ENCODE measurements around the gene CLEC17A. TPM values are rescaled to one million over a fixed set of nuclear protein-coding genes. Genes with fewer than 3 reads are reported as not detected.
"Not testable (repeated sequence)": the region's sequence is repeated elsewhere in the genome, so short reads cannot be mapped to it uniquely, and the experiment has no call there.

The CLEC17A gene
- total RNA-seq, 2 experiments from 2014 or later = 0.15 to 0.26 TPM

- intact Hi-C loops (cut with micrococcal nuclease) = no loop called here
- Mint-ChIP-seq H3K36me3 (ENCODE audit: low read depth) (no peaks in the 10 kb centered on the region), H3K27ac (no peak overlapping the region), H3K9me3 (no peaks in the 10 kb centered on the region), H3K4me1 (ENCODE audit: low read depth) (peaks cover 12% of the 10 kb centered on the region), H3K4me3 (no peak overlapping the region), H3K27me3 (ENCODE audit: low read depth) (no peaks in the 10 kb centered on the region)
- no peak for DNase-seq
- CTCF ChIA-PET = no interaction called here
Measured at GRCh38 chr19:14606627-14607026, 23.7 kb downstream of the CLEC17A start.

DNA sequence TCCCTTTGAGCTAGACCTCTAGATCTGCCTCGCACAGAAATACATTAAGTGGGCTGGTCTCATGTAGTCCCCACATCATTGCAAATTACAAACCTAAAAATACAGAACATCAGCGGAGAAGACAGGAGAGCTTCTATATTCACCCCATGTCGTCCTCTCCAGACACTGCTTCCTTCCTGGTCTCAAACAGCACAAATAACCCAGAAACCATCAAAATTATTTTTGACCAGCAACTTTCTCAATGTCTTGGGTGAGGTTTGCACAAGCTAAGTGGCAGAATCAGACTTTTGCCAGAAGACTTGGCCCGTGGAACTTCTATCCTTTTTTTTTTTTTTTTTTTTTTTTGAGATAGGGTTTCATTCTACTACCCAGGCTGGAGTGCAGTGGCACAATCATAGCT is 28.2 kb downstream of the CLEC17A start:
- no peaks in the 10 kb centered on the region for H3K36me3 Mint-ChIP-seq (ENCODE audit: low read depth)
- CTCF ChIA-PET = interaction anchor here (1.1 kb wide), 1 partner anchor 38 kb away, joined by 3 read pairs; no protein-coding TSS in a partner anchor
- no peaks in the 10 kb centered on the region for H3K9me3 Mint-ChIP-seq
- no peaks in the 10 kb centered on the region for H3K27me3 Mint-ChIP-seq (ENCODE audit: low read depth)
- intact Hi-C loops (cut with micrococcal nuclease) = no loop called here
- H3K4me3 Mint-ChIP-seq = no peak overlapping the region
- no peak overlapping the region for H3K27ac Mint-ChIP-seq
- no peak for DNase-seq
- H3K4me1 Mint-ChIP-seq (ENCODE audit: low read depth) = no peaks in the 10 kb centered on the region

DNA sequence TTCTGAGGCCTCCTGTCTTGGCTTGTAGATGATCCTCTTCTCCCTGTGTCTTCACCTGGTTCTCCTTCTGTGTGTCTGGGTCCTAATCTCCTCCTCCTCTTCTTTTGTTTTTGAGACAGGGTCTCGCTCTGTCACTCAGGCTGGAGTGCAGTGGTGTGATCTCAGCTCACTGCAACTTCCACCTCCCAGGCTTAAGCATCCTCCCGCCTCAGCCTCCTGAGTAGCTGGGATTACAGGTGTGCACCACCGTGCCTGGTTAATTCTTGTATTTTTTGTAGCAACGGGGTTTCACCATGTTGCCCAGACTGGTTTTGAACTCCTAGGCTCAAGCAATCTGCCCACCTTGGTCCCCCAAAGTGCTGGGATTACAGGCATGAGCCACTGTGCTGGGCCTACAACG is 29.4 kb downstream of the CLEC17A start:
- H3K36me3 Mint-ChIP-seq (ENCODE audit: low read depth); H3K9me3 Mint-ChIP-seq; H3K27ac Mint-ChIP-seq; CTCF ChIA-PET; H3K27me3 Mint-ChIP-seq (ENCODE audit: low read depth); H3K4me1 Mint-ChIP-seq (ENCODE audit: low read depth); intact Hi-C loops (cut with micrococcal nuclease); DNase-seq: not testable (repeated sequence)
- peak overlapping the region; percentile 15 for H3K4me3 Mint-ChIP-seq

DNA sequence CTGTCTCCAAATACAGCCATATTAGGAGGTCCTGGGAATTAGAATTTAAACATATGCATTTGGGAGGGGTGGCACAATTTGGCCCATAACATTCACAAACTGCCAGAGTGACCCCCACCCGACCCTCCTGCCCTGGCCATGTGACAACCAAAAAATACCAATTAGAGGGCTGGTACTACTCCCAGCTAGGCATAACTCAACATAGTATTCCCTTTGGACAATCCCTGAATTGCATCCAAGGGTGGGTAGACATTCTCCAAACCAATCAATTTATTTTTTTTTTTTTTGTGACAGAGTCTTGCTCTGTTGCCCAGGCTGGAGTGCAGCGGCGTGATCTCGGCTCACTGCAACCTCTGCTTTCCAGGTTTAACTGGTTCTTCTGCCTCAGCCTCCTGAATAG is 29.8 kb downstream of the CLEC17A start:
- intact Hi-C loops (cut with micrococcal nuclease) = no loop called here
- no peak overlapping the region for H3K27ac Mint-ChIP-seq
- CTCF ChIA-PET = no interaction called here

GRCh38 chr19:14613399-14614098 is 30.7 kb downstream of the CLEC17A start:
- intact Hi-C loops (cut with micrococcal nuclease); DNase-seq; CTCF ChIA-PET; H3K27ac Mint-ChIP-seq; H3K36me3 Mint-ChIP-seq (ENCODE audit: low read depth); H3K9me3 Mint-ChIP-seq; H3K4me1 Mint-ChIP-seq (ENCODE audit: low read depth); H3K27me3 Mint-ChIP-seq (ENCODE audit: low read depth); H3K4me3 Mint-ChIP-seq: not testable (repeated sequence)

More for the DNA sequence above, 29.8 kb downstream of the CLEC17A start:
- no peaks in the 10 kb centered on the region for H3K4me1 Mint-ChIP-seq (ENCODE audit: low read depth)
- no peaks in the 10 kb centered on the region for H3K36me3 Mint-ChIP-seq (ENCODE audit: low read depth)
- no peak overlapping the region for H3K4me3 Mint-ChIP-seq
- peaks cover 1% of the 10 kb centered on the region for H3K27me3 Mint-ChIP-seq (ENCODE audit: low read depth)
- no peak for DNase-seq
- H3K9me3 Mint-ChIP-seq = no peaks in the 10 kb centered on the region

DNA sequence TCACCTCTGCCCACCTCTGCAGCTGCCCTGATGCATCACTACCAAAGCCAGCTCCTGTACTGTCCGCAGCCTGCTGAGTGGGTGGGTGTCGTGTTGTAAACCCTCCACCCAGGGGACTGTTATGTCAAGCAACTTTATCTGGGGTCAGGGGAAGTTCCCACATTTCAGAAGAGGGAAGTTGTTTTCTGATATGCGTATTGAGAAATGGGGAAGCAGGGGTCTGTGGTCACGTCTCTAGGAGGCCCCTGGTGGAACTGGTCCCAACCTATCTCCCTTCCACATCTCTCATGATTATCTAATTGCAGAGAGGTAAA is 31.2 kb downstream of the CLEC17A start:
- no peak for DNase-seq
- CTCF ChIA-PET = no interaction called here
- peaks cover 3% of the 10 kb centered on the region for H3K9me3 Mint-ChIP-seq
- H3K4me3 Mint-ChIP-seq = no peak overlapping the region
- intact Hi-C loops (cut with micrococcal nuclease) = no loop called here
- peaks cover 4% of the 10 kb centered on the region for H3K27me3 Mint-ChIP-seq (ENCODE audit: low read depth)
- no peaks in the 10 kb centered on the region for H3K4me1 Mint-ChIP-seq (ENCODE audit: low read depth)
- no peak overlapping the region for H3K27ac Mint-ChIP-seq
- no peaks in the 10 kb centered on the region for H3K36me3 Mint-ChIP-seq (ENCODE audit: low read depth)

DNA sequence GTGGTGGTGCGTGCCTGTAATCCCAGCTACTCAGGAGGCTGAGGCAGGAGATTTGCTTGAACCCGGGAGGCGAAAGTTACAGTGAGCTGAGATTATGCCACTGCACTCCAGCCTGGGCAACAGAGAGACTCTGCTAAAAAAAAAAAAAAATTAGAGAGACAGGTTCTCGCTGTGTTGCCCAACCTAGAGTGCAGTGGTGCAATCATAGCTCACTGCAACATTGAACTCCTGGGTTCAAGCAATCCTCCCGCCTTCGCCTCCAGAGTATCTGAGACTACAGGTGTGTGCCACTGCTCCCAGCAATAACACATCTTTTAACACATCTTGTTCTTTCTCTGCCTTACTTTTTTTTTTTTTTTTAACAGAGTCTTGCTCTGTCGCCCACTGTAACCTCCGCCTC is 32.7 kb downstream of the CLEC17A start:
- Mint-ChIP-seq H3K9me3 (peaks cover 14% of the 10 kb centered on the region), H3K36me3 (ENCODE audit: low read depth) (no peaks in the 10 kb centered on the region), H3K4me1 (ENCODE audit: low read depth) (no peaks in the 10 kb centered on the region), H3K4me3 (no peak overlapping the region), H3K27ac (no peak overlapping the region), H3K27me3 (ENCODE audit: low read depth) (peaks cover 4% of the 10 kb centered on the region)
- intact Hi-C loops (cut with micrococcal nuclease) = no loop called here
- CTCF ChIA-PET = no interaction called here
- DNase-seq = no peak

GRCh38 chr19:14616407-14616806 is 33.5 kb downstream of the CLEC17A start:
- Mint-ChIP-seq H3K27me3 (ENCODE audit: low read depth) (peaks cover 4% of the 10 kb centered on the region), H3K9me3 (peaks cover 14% of the 10 kb centered on the region)
- CTCF ChIA-PET = no interaction called here

DNA sequence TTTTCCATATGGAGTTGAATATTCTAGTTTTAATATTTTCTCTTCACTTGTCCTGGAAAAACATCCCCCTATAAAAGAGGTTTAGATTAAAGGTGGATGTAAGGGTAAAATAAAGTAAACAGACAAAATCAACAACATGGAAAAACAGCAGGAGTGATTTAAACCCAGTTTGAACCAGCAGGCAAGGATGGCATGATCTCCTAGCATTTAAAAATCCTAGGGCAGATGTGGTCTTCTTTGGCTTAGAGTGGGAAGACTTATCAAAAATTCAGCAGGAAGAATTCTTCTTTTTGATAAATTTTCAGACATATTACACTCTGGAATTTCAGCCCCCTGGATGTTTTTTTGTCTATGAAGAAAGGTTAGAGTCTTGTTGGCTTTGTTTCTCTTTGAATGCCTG is 36.5 kb downstream of the CLEC17A start:
- Mint-ChIP-seq H3K4me1 (ENCODE audit: low read depth) (no peaks in the 10 kb centered on the region), H3K36me3 (ENCODE audit: low read depth) (no peaks in the 10 kb centered on the region), H3K9me3 (peaks cover 14% of the 10 kb centered on the region), H3K27ac (no peak overlapping the region), H3K4me3 (no peak overlapping the region), H3K27me3 (ENCODE audit: low read depth) (peaks cover 4% of the 10 kb centered on the region)
- intact Hi-C loops (cut with micrococcal nuclease) = no loop called here
- CTCF ChIA-PET = interaction anchor here (1.5 kb wide), 1 partner anchor 67 kb away, joined by 4 read pairs; no protein-coding TSS in a partner anchor
- no peak for DNase-seq

More at GRCh38 chr19:14616407-14616806, 33.5 kb downstream of the CLEC17A start:
- intact Hi-C loops (cut with micrococcal nuclease) = no loop called here
- H3K4me1 Mint-ChIP-seq (ENCODE audit: low read depth) = no peaks in the 10 kb centered on the region
- no peak overlapping the region for H3K27ac Mint-ChIP-seq
- H3K4me3 Mint-ChIP-seq = no peak overlapping the region
- no peak for DNase-seq
- no peaks in the 10 kb centered on the region for H3K36me3 Mint-ChIP-seq (ENCODE audit: low read depth)

GRCh38 chr19:14624491-14624890 is 41.6 kb downstream of the CLEC17A start:
- H3K36me3 Mint-ChIP-seq (ENCODE audit: low read depth); H3K4me3 Mint-ChIP-seq; intact Hi-C loops (cut with micrococcal nuclease); H3K27me3 Mint-ChIP-seq (ENCODE audit: low read depth); H3K4me1 Mint-ChIP-seq (ENCODE audit: low read depth); DNase-seq; H3K27ac Mint-ChIP-seq: not testable (repeated sequence)
- peaks cover 11% of the 10 kb centered on the region for H3K9me3 Mint-ChIP-seq
- CTCF ChIA-PET = interaction anchor here (0.6 kb wide), 1 partner anchor 650 kb away, joined by 3 read pairs; no protein-coding TSS in a partner anchor

DNA sequence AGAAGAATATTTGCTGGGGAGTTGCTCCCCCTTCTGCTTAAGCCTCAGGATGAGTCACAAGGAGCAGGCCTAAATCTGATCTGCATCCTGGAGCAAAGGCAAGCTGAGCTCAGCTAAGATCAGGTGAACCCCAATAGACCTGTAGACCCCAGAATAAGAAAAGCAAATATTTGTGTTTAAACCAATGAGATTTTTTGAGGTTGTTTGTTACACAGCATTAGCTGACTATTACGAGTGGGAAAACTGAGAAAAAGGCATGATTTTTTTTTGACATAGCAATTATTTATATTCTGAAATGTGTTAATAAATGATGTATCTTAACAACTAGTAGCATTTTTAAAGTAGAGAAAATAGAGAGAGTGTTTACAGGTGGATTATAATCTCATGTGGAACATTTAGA is 46.7 kb downstream of the CLEC17A start:
- intact Hi-C loops (cut with micrococcal nuclease) = no loop called here
- DNase-seq = no peak
- Mint-ChIP-seq H3K36me3 (ENCODE audit: low read depth) (no peaks in the 10 kb centered on the region), H3K4me3 (no peak overlapping the region), H3K4me1 (ENCODE audit: low read depth) (no peaks in the 10 kb centered on the region), H3K27ac (no peak overlapping the region), H3K27me3 (ENCODE audit: low read depth) (no peaks in the 10 kb centered on the region), H3K9me3 (peaks cover 6% of the 10 kb centered on the region)
- CTCF ChIA-PET = interaction anchor here (1.2 kb wide), 1 partner anchor 58 kb away, joined by 3 read pairs; the partner anchor contains the start of gene NDUFB7

DNA sequence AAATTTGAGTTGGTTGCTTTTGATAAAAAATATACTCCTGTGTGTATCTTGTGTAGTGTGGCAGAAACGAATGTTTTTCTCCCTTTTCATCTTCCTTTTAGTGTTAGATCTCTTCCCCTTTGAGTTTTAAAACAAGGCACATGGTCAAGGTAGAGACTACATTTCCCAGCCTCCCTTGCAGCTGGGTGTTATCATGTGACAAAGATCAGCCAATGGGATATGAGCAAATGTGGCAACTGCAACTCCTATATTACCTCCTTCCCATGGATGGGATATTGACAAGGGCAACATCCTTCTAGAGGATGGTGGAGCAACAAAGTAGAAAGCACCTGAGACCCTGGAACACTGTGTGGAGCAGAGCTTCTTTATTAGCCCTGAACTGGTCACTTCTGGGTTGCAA is 49.4 kb downstream of the CLEC17A start:
- DNase-seq = peak; percentile 16
- H3K27me3 Mint-ChIP-seq (ENCODE audit: low read depth) = peaks cover 2% of the 10 kb centered on the region
- H3K9me3 Mint-ChIP-seq = peaks cover 4% of the 10 kb centered on the region
- no peaks in the 10 kb centered on the region for H3K36me3 Mint-ChIP-seq (ENCODE audit: low read depth)
- no peak overlapping the region for H3K4me3 Mint-ChIP-seq
- CTCF ChIA-PET = interaction anchor here (0.6 kb wide), 1 partner anchor 29 kb away, joined by 5 read pairs; no protein-coding TSS in a partner anchor
- no peaks in the 10 kb centered on the region for H3K4me1 Mint-ChIP-seq (ENCODE audit: low read depth)
- H3K27ac Mint-ChIP-seq = no peak overlapping the region
- intact Hi-C loops (cut with micrococcal nuclease) = no loop called here

GRCh38 chr19:14639536-14640277 is 56.8 kb downstream of the CLEC17A start:
- intact Hi-C loops (cut with micrococcal nuclease) = no loop called here
- DNase-seq = no peak
- Mint-ChIP-seq H3K4me3 (no peak overlapping the region), H3K27me3 (ENCODE audit: low read depth) (peaks cover 7% of the 10 kb centered on the region), H3K9me3 (peaks cover 9% of the 10 kb centered on the region), H3K27ac (no peak overlapping the region), H3K4me1 (ENCODE audit: low read depth) (no peaks in the 10 kb centered on the region), H3K36me3 (ENCODE audit: low read depth) (no peaks in the 10 kb centered on the region)
- CTCF ChIA-PET = interaction anchor here (0.6 kb wide), 1 partner anchor 519 kb away, joined by 3 read pairs; no protein-coding TSS in a partner anchor
